GM19240 (cell line): ENCODE results near the gene VWF.

Source experiments
- DNase-seq: peaks from one replicate; pipeline ENCODE4 v3.0.0; 2011; ENCODE audit warnings: low spot score; ENCODE audit not compliant: insufficient read length

VWF gene

DNA sequence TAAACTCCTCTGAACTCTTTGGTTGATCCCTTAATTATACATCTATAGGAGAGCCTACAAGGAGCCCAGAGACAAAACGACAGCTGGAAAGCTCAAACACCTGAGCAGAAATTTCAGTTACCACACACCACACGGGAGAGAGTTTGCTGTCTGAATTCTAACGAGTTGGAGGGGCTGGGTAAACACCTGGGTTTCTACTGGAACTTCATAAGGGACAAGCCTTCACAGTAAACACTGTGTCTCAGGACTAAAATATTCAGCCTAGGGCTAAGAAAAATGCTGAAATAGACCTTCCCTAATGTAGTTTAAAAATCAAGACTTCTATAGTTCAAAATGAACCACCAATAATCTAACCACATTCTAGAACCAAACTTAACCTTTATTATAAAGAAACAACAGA lies 169.8 kb downstream of the VWF start:
- no peak for DNase-seq

DNA sequence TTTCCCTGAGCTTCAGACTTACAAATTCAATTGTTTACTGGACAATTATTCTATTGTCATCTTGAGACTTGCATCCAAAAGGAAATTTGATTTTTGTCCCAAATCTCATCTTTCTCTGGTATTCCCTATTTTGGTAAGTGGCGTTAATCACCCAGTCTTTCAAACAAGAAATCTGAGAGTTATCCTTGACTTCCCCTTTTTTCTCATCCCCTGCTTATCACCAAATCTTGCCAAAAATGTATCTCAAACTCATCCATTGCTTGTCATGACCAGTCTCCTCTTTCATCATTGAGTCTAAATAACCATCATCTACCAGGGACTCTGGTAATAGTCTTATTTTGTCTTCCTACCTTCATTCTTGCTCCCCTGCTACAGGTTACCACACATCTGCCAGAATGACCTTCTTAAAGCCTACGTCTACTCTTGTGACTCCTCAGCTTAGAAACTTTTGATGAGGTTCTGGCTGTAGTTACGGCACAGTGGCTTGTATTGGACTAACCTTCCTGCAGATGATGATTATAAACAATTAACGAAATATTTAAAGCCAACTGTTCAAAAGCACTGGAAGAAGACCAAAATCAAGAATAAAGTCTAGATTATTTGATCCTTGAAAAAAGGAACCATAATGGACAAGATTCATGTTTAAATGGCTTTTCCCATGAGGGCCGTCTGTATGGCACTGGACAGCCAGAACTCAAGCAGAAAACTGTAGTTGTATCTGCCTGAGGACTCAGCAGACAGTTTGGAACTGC lies 170.5 kb downstream of the VWF start:
- DNase-seq, result no peak

- no peak for DNase-seq
Observed at GRCh38 chr12:5952031-5952430, 172.4 kb downstream of the VWF start.

- no peak for DNase-seq
Observed at GRCh38 chr12:5948696-5949095, 175.8 kb downstream of the VWF start.

- DNase-seq, result no peak
Observed at GRCh38 chr12:5947006-5947405, 177.5 kb downstream of the VWF start.

DNA sequence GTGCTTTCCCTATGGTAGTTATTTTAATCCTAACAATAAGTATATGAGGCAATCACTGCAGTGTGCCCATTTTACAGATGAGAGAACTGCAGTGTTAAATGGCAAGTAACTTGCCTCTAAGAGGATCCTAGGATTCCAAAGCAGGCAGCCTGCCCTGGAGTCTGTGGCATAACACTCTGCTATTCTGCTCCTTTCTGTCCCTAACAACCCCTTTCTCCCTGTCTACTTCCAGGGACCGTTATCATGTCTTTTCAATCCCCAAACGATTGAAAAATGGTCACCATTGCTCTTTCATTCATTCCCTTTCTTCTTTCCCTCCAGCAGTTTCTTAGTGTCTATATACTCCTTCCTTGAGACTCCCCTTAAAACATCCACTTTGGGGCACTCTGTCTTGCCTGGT lies 178.1 kb downstream of the VWF start:
- DNase-seq, result no peak

GRCh38 chr12:5945071-5946008 lies 179.1 kb downstream of the VWF start, which contains the start of gene ANO2:
Gene ANO2, minus strand, starts transcription at chr12:5945259. Its CDS starts 42 bp downstream, at chr12:5945217.
- DNase-seq, result no peak

DNA sequence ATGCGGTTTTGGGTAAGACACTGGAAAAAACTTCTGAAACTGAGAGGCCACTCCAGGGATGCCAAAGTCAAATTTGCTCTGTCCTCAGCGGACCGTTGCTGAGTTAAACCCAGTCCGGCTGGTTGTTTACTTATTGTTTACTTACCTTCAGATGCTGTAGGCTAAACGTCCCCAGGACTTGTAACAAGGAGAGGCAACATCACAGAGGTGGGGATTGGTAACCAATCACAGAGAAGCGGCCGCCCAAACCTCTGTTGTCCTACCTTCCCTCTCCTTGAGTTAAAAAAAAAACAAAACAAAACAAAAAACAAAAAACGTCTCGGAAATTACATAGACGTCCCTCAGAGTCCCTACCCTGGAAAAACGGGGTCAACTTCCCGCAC lies 179.8 kb downstream of the VWF start:
- no peak for DNase-seq

GRCh38 chr12:5944053-5944452 lies 180.4 kb downstream of the VWF start:
- DNase-seq, result no peak

- no peak for DNase-seq
Observed at GRCh38 chr12:5941907-5942306, 182.6 kb downstream of the VWF start.

- no peak for DNase-seq
Observed at GRCh38 chr12:5927732-5928516, 196.5 kb downstream of the VWF start.

GRCh38 chr12:5925646-5926045 lies 198.8 kb downstream of the VWF start:
- DNase-seq, result no peak

DNA sequence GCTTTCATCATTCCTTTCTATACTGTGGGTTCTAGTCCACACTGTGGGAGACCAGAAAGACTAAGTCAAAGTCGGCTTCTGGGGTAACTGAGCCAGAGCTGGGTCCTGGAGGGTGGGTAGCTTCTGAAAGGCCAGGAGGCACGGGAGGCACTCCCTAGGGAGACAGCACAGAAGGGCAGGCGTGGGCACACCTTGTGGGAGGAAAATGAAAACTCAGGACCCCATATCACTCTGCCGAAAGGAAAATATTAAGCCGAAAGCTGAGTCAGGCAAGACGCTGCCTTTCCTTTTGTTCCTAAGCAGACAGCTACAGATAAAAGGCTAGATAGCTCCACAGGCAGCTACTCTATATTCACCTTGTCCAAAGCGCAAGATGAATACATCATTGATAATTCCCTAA lies 200.1 kb downstream of the VWF start:
- DNase-seq, result no peak

DNA sequence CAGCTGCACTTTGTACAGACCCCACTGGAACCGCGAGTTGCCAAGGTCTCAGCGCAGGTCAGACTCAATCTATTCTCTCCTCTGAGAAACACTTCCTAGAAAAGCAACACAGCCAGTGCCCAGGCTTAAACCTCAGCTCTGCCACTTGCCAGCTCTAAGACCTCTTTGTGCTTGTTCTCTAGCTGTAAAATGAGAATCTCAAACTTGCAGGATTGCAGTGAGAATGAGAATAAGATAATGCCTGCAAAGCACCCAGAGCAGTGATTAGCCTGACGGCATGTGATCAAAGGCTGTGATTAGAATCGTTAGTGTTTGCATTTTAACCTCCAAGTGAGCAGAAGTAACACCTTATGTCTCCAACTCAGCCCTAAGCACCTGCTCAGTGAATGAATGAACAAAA lies 200.7 kb downstream of the VWF start:
- no peak for DNase-seq

DNA sequence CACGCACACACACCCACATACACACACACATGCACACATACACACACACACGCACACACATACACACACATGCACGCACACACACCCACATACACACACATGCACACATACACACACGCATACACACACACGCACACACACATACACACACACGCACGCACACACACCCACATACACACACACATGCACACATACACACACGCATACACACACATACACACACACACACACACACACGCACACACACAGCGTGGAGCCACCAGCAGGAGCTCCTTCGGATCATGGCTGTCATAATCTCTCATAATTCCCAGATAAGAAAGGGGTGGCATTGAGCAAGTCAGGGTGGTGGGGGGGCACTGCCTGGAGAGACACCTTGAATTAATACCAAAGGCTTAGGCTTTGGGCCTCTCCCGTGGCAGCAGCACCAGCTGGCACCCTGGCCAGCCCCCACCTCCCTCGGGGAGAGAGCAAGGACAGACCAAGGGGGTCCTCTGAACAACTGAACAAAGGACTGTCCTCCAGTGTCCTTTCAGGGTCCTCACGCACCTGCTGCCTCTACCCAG lies 201.3 kb downstream of the VWF start:
- no peak for DNase-seq

GRCh38 chr12:5921966-5922899 lies 202.2 kb downstream of the VWF start:
- no peak for DNase-seq

GRCh38 chr12:5921027-5921909 lies 203.2 kb downstream of the VWF start:
- no peak for DNase-seq

GRCh38 chr12:5916785-5917290 lies 207.6 kb downstream of the VWF start:
- DNase-seq, result no peak

GRCh38 chr12:5915511-5915910 lies 209.0 kb downstream of the VWF start:
- no peak for DNase-seq
